H9 (cell line): ENCODE results near the gene TRMT112. TPM values are rescaled to one million over a fixed set of nuclear protein-coding genes. Genes with fewer than 3 reads are reported as not detected.

Source experiments
- DNase-seq: peaks from one replicate; pipeline ENCODE4 v3.0.0-alpha.2; 2017
- H2AFZ ChIP-seq: one replicate; pipeline ENCODE4 v1.6.1; 2013; ENCODE audit warnings: mild to moderate bottlenecking, low read length, control low read depth, moderate library complexity
- H2AK5ac ChIP-seq: 2 replicates; pipeline ENCODE4 v1.6.1; 2013; ENCODE audit warnings: low read length, control low read depth, mixed read lengths; ENCODE audit not compliant: insufficient read length
- H2BK120ac ChIP-seq: one replicate; pipeline ENCODE4 v1.6.1; 2013; ENCODE audit warnings: low read depth, mild to moderate bottlenecking, low read length, control low read depth, inconsistent platforms; ENCODE audit not compliant: poor library complexity, severe bottlenecking
- H2BK12ac ChIP-seq: 2 replicates; pipeline ENCODE4 v1.6.1; 2013; ENCODE audit warnings: low read length, control low read depth, mixed read lengths, low read depth; ENCODE audit not compliant: insufficient read length
- H2BK15ac ChIP-seq: 2 replicates; pipeline ENCODE4 v1.6.1; 2013; ENCODE audit warnings: low read depth, low read length, control low read depth
- H2BK20ac ChIP-seq: one replicate; pipeline ENCODE4 v1.6.1; 2013; ENCODE audit warnings: low read depth, mild to moderate bottlenecking, low read length, control low read depth, inconsistent platforms; ENCODE audit not compliant: poor library complexity, severe bottlenecking
- H2BK5ac ChIP-seq: 2 replicates; pipeline ENCODE4 v1.6.1; 2013; ENCODE audit warnings: low read length, control low read depth, mixed read lengths; ENCODE audit not compliant: insufficient read length
- H3K14ac ChIP-seq: 2 replicates; pipeline ENCODE4 v1.6.1; 2013; ENCODE audit warnings: low read length, control low read depth; ENCODE audit not compliant: insufficient read depth
- H3K18ac ChIP-seq: 2 replicates; pipeline ENCODE4 v1.6.1; 2013; ENCODE audit warnings: low read depth, mild to moderate bottlenecking, mixed read lengths, low read length, control low read depth; ENCODE audit not compliant: insufficient read length
- H3K23ac ChIP-seq: 2 replicates; pipeline ENCODE4 v1.6.1; 2013; ENCODE audit warnings: low read length, control low read depth, mixed read lengths, low read depth; ENCODE audit not compliant: insufficient read length
- H3K23me2 ChIP-seq: 2 replicates; pipeline ENCODE4 v1.6.1; 2013; ENCODE audit warnings: low read depth, mild to moderate bottlenecking, mixed read lengths, low read length, control low read depth; ENCODE audit not compliant: insufficient read length, poor library complexity, severe bottlenecking
- H3K27ac ChIP-seq: 2 replicates; pipeline ENCODE4 v1.5.1; 2013; ENCODE audit warnings: low read length, control low read depth, mixed read lengths, low read depth; ENCODE audit not compliant: insufficient read length
- H3K27me3 ChIP-seq: 2 replicates; pipeline ENCODE4 v1.6.1; 2013; ENCODE audit warnings: low read length, control low read depth, inconsistent platforms; ENCODE audit not compliant: insufficient read depth
- H3K4ac ChIP-seq: 2 replicates; pipeline ENCODE4 v1.6.1; 2013; ENCODE audit warnings: low read depth, mild to moderate bottlenecking, control low read depth, inconsistent platforms, low read length, moderate library complexity
- H3K4me1 ChIP-seq: 2 replicates; pipeline ENCODE4 v1.6.1; 2013; ENCODE audit warnings: low read length, control low read depth, inconsistent platforms; ENCODE audit not compliant: insufficient read depth
- H3K4me2 ChIP-seq: 2 replicates; pipeline ENCODE4 v1.6.1; 2013; ENCODE audit warnings: low read length, control low read depth, mixed read lengths; ENCODE audit not compliant: insufficient read length, insufficient read depth
- H3K56ac ChIP-seq: 2 replicates; pipeline ENCODE4 v1.6.1; 2013; ENCODE audit warnings: low read depth, mild to moderate bottlenecking, mixed read lengths, low read length, control low read depth; ENCODE audit not compliant: insufficient read length
- H3K79me1 ChIP-seq: 2 replicates; pipeline ENCODE4 v1.6.1; 2013; ENCODE audit warnings: low read depth, mild to moderate bottlenecking, moderate library complexity, low read length, control low read depth, inconsistent platforms; ENCODE audit not compliant: insufficient read depth, poor library complexity, severe bottlenecking
- H3K79me2 ChIP-seq: 2 replicates; pipeline ENCODE4 v1.6.1; 2013; ENCODE audit warnings: low read length, control low read depth, inconsistent platforms; ENCODE audit not compliant: insufficient read depth
- H3K9ac ChIP-seq: 2 replicates; pipeline ENCODE4 v1.6.1; 2013; ENCODE audit warnings: low read length, control low read depth, mixed read lengths; ENCODE audit not compliant: insufficient read length; ENCODE audit errors: extremely low read depth
- H3K9me3 ChIP-seq: one replicate; pipeline ENCODE4 v1.6.1; 2013; ENCODE audit warnings: low read depth, low read length, inconsistent platforms; ENCODE audit not compliant: control insufficient read depth
- H3T11ph ChIP-seq: one replicate; pipeline ENCODE4 v1.6.1; 2013; ENCODE audit warnings: mild to moderate bottlenecking, low read length, control low read depth, inconsistent platforms
- H4K20me1 ChIP-seq: one replicate; pipeline ENCODE4 v1.6.1; 2013; ENCODE audit not compliant: control insufficient read depth, insufficient read length, insufficient read depth
- H4K5ac ChIP-seq: 2 replicates; pipeline ENCODE4 v1.6.1; 2013; ENCODE audit warnings: low read depth, mild to moderate bottlenecking, mixed read lengths, low read length, control low read depth; ENCODE audit not compliant: insufficient read length
- H4K8ac ChIP-seq: replicated peaks from 2 replicates; pipeline ENCODE4 v1.6.1; 2013; ENCODE audit warnings: low read length, control low read depth, mixed read lengths, low read depth; ENCODE audit not compliant: insufficient read length
- H4K91ac ChIP-seq: 2 replicates; pipeline ENCODE4 v1.6.1; 2013; ENCODE audit warnings: low read depth, mild to moderate bottlenecking, moderate library complexity, mixed read lengths, low read length, control low read depth; ENCODE audit not compliant: insufficient read length
- H3K27ac Mint-ChIP-seq, 3 experiments: 2 replicates in 2 of 3; 3 replicates in 1 of 3; pipeline ENCODE4 v1.8.0; 2020 to 2021; ENCODE audit warnings: mixed read lengths in 3 of 3, mild to moderate bottlenecking in 1 of 3, moderate library complexity in 1 of 3
- H3K27me3 Mint-ChIP-seq: 2 replicates; pipeline ENCODE4 v1.8.0; 2021; ENCODE audit warnings: low read depth, mild to moderate bottlenecking, moderate library complexity, mixed read lengths
- H3K36me3 Mint-ChIP-seq, 3 experiments: 2 replicates in 2 of 3; 3 replicates in 1 of 3; pipeline ENCODE4 v1.8.0; 2020 to 2021; ENCODE audit warnings: low read depth in 3 of 3, mixed read lengths in 3 of 3; ENCODE audit not compliant: insufficient read depth in 1 of 3
- H3K4me1 Mint-ChIP-seq, 2 experiments: 2 replicates each; pipeline ENCODE4 v1.8.0; 2020; ENCODE audit warnings: mixed read lengths in 2 of 2
- H3K4me3 Mint-ChIP-seq, 2 experiments: 2 replicates in 1 of 2; 3 replicates in 1 of 2; pipeline ENCODE4 v1.8.0; 2020 to 2021; ENCODE audit warnings: mild to moderate bottlenecking in 2 of 2, mixed read lengths in 2 of 2, moderate library complexity in 1 of 2
- H3K9me3 Mint-ChIP-seq, 2 experiments: 2 replicates in 1 of 2; 3 replicates in 1 of 2; pipeline ENCODE4 v1.8.0; 2020; ENCODE audit warnings: mild to moderate bottlenecking in 2 of 2, mixed read lengths in 2 of 2, moderate library complexity in 1 of 2
- CTCF ChIP-seq: fragments of 200-600 bp; sonication (generic); conservative IDR thresholded peaks from 3 replicates; pipeline ENCODE4 v1.8.0; 2021; ENCODE audit warnings: antibody characterized with exemption, mild to moderate bottlenecking
- WGBS: extraction: QIAGEN DNeasy Blood & Tissue Kit; methylation state at CpG from one replicate; pipeline ENCODE4 v1.1.7; 2013; ENCODE audit warnings: missing lambda C conversion rate, low lambda C conversion rate, mixed read lengths; ENCODE audit not compliant: insufficient read length; ENCODE audit errors: extremely low coverage; 5-methylcytosine and 5-hydroxymethylcytosine counted together
- total RNA-seq: library from RNA; stranded (reverse); gene quantifications from 2 replicates; pipeline ENCODE4 v1.2.1, GENCODE V29; 2021

Gene TRMT112
- total RNA-seq, 1 experiment from 2014 or later, result 315 TPM

GRCh38 chr11:64352995-64353714 is 35.8 kb upstream of the TRMT112 start:
- Histone ChIP-seq H3K79me2 (no peaks in the 10 kb centered on the region), H3K4me2 (no peak overlapping the region), H3K14ac (no peak overlapping the region), H3K56ac (no peak overlapping the region), H4K8ac (no peak overlapping the region), H2BK5ac (no peak overlapping the region), H2BK15ac (no peak overlapping the region), H3K27ac (no peak overlapping the region), H3T11ph (no peak overlapping the region), H2BK20ac (no peak overlapping the region), H3K79me1 (no peaks in the 10 kb centered on the region), H2BK12ac (no peak overlapping the region), H2AK5ac (no peak overlapping the region), H2BK120ac (no peak overlapping the region), H2AFZ (no peak overlapping the region), H4K5ac (no peak overlapping the region), H3K4ac (no peak overlapping the region), H4K20me1 (no peaks in the 10 kb centered on the region), H3K9me3 (no peaks in the 10 kb centered on the region), H3K27me3 (no peaks in the 10 kb centered on the region; the same call in 1 of the 2 replicates), H3K23me2 (no peaks in the 10 kb centered on the region), H3K4me1 (peaks cover 2% of the 10 kb centered on the region; the same call in 1 of the 2 replicates), H3K23ac (no peak overlapping the region), H4K91ac (no peak overlapping the region), H3K18ac (no peak overlapping the region), H3K9ac (no peak overlapping the region)
- Mint-ChIP-seq H3K4me1 (peaks cover 16 to 30% of the 10 kb centered on the region in 2 experiments), H3K27me3 (no peaks in the 10 kb centered on the region), H3K36me3 (no peaks in the 10 kb centered on the region; a peak in 1 of 7 replicates), H3K27ac (peak overlapping the region in 2 of 3 experiments; percentile 44; a peak in 1 of 7 replicates), H3K9me3 (no peaks in the 10 kb centered on the region), H3K4me3 (no peak overlapping the region)
- no CpG with 5 or more reads among the region's 34 CpGs for WGBS
- TF ChIP-seq CTCF, result no peak
- no peak for DNase-seq
